Activated CD8-positive, alpha-beta memory T cell treated with anti-CD3 and anti-CD28 coated beads, Interleukin-2, amount 50 U/mL, for 24 hours (primary cell): Measurements from ENCODE around the gene TRIM40.

Experiments used
- DNase-seq: peaks from one replicate; pipeline ENCODE4 v3.0.0-alpha.2; 2020; ENCODE audit errors: extremely low read depth

TRIM40 gene, protein sequence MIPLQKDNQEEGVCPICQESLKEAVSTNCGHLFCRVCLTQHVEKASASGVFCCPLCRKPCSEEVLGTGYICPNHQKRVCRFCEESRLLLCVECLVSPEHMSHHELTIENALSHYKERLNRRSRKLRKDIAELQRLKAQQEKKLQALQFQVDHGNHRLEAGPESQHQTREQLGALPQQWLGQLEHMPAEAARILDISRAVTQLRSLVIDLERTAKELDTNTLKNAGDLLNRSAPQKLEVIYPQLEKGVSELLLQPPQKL

DNA sequence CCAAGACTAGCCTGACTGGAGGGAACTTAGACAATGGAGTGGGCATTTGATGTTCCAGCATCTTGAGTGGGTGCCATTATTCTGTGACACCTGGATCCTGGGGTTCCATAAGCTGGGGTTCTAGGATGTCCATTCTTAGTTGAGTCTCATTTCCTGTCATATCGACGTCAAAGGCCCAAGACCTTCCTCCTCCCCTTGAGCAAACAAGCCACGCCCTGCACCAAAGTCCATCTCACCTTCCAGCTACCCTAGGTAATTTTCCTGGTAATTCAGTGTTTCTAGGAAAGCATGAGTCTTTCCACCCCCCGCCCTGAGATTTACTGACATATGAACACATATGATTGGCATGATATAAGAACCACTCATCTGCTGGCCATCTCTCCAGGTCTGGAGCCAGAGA lies at the start of gene TRIM40:
TRIM40 (plus strand) TSS at position 384 of the 400 bp plus-strand sequence. CDS start 897 bp downstream, outside the sequence.
- DNase-seq: no peak

DNA sequence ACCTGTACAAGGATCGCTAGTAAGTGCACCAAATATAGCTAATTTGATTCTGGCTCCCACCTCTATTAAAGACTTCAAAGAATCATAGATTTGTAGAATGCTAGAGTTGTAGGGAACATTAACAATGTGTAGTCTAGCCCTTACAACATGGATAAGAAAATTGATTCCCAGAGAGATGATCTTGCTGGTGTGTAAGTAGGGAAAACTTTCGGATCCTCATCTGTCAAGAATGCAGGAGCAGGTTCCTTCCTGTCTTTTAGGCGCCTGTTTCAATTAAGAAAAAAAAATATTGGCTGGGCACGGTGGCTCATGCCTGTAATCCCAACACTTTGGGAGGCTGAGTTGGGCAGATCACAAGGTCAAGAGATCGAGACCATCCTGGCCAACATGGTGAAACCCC lies 48.1 kb upstream of the TRIM40 start:
- DNase-seq: no peak

DNA sequence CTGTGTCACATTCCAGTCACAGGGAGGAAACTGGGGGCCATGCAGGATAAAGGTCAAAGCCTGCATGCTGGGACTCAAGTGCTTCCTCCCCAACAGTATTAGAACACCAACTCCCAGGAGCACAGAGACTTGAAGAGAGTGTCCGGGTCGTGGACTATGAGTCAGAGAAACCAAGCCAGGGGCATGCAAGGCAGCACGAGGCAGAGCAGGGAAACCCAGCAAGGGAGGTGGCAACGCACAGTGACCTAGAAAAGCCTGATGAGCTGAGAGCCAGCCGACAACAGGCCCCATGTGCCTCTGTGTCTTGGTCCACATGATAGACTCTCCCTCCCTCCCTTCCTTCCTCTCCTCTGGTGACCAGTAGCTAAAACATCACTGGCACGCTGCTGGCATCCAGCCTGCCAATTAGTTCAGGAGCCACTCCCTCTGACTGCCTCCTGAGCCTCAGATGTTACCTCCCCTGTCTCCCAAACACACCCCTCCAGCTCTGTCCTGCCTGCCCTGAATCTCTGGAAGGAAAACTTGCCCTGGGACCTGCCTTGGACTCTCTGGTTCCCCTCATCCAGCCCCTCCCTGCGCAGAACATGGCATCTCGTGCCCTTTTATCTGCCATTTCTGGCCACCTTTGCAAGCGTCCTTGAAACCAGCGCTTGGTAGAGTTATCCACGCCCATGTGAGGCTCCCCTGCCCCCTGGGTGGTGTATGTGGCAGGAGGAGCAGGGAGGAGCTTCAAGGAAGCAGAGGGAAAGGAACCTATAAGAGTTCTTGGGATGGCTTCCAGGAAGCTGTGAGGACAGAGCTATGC lies 44.2 kb upstream of the TRIM40 start:
- DNase-seq: no peak

DNA sequence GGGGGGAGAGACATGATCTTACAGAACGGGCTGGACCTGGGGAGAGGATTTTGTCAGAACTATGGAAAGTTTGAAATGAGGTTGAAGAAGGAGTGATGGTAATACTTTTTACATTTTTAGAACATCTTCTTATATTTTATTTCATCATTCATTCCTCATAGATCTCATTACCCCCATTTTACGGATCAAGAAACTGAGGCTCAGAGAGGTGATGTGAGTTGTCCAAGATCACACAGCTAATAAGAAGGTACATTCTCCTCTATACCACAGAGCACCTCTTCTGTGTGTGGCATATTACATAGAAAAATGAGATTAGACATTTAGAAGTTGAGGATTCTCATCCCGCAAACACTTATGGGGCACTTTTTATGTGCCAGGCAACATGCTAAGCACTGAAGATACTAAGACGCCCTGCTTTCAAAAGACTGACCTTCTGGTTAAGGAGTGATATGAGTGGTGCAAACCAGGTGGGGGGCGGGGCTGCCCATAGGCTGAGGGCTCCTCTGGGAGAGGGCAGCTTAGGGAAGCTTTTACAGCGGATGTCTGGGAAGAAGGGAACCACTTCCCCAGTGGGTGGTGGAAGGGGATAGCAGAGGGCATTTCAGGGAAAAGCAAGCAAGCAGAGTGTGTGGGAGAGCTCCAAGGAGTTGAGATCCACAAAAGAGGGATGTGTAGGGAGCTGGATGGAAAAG lies 42.9 kb upstream of the TRIM40 start:
- DNase-seq: no peak

DNA sequence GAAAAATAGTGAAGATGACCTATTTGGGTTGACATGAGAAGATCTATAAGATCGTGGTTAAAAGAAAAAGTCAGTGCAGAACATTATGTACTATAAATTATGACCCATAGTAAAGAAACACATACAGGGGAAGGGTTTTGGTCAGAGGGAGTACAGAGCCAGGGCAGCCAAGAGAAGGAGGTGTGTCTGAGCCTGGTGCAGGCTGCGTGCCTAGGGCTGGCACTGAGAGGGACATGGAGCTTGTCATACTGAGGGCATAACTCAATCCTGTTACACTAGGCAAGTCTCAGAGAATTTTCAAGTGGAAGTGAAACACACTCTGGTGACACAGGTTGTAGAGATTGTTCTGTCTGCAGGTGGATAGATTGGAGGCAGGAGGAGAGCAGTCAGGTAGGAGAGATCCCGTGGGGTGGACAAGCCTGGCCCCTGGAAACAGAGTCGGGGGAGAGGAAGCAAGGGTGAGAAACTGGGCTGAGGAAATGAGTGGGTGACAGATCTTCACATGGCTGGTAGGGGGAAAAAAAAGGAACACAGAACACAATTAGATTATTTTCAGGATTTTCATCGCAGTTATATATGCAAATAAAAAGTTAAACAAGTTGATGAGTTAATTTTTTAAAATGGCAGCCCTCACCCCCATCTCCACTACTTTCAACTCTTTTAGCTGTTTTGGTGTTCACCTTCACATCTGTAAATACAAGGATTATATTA lies 41.8 kb upstream of the TRIM40 start:
- DNase-seq: no peak

DNA sequence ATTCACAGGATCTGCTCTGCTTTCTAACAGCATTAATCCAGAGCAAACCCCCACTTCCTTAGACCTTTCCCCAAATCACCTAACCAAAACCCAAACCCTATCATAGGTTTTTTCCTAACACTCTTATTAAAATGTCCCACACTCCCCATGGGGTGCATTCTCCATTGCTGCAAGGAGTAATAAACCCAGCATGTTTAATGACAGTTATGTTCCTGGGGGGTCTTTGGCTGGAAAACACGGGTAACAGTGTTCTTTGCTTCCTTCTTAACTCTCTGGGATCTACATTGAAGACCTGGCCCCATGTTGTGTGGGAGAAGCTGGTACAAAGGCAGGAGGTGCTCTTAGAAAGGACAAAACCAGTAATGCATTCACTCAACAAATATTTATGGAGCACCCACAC lies 39.1 kb upstream of the TRIM40 start:
- DNase-seq: no peak

DNA sequence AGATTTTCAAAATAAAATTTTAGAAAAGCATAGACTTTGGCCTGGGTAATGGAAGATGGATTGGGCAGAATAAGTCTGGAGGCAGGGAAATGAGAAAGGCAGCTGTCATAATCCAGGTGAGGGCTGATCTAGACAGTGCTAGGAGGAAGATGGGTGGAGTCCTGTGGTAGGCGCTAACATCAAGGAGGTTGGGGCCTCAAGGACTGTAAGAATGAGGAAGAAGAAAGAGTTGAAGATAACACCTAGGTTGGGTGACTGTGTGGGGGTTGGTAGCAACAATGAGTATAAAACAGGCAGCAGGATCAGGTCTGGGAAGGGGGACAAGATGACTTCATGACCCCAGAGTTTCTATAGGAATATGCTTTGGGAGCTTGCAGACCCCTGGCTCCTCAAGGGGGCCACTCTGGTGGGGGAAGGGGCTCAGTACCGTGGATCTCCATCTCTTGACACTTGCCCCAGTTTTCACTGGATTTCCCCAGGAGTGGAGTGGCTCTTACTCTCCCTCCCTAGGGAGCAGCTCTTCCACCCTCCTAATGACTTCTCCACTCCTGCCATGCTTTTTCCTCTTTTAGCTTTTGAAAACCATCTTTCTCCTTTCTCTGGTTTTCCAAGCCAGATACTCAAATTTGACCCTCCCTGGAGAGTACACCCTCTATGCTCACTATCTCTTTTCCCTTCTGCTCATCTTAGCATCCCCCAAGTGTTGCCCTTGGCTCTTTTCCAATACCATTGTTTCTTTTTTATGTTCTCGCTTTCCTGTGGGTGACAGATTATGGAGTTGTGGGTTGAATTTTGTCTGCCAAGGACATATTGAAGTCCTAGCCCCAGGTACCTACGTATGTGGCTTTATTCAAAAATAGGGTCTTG lies 37.8 kb upstream of the TRIM40 start:
- DNase-seq: no peak

DNA sequence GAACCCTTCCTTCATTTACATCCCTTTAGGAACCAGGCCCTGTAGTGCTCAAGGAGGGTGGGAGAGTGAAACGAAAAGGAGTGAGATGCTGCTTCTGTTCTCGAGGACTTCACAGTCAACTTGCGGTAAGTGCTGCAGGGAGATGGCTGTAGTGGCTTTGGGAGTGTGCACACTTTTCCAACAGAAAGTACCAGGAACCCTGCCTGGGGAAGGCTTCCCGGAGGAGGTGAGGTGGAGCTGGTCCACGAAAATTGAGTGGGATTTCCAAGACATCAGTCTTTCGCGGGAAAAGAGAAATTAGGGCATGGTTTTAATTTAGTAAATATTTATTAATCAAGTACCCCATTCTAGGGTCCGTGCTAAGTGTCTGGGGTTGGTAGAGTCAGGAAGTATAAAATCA lies 35.8 kb upstream of the TRIM40 start:
- no peak for DNase-seq

DNA sequence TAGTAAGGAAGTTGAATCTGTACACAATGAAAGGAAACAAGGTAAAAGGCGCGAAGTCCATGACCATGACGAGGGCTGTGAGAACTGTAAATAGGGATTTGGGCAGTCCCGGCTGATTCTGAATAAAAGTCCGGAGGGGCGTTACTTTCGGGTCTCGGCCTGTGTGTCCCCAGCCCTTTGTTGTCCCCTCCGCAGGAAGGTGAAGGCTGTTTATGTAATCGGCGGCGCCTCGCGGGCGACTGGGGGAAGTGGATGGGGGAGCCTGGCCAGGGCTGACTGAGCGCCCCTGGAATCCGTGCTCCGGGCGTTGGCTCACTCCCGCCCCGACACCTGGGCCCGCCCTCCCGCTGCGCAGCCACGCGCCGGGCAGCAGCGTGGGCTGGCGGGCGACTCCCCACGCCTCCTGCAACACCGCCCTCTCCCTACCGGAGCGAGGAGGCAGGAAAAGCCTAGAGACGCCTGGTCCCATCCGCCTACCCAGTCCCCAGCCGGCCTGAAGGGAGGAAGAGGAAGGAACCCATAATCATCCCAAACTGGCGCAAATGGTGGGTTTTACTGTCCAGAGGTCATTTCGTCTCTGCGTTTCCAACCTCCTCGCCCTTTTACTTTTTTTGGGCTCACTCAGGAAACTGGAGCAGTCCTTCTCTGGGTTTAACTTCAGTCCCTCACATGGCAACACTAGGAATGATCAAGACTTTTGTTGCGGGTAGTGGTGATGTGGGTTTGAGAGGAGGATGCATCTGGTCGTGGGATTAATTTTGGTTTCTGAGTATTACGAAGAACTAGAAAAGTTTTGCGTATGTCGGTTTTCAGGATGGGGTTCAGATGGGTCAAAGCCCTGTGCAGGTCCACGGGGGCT lies 35.1 kb upstream of the TRIM40 start:
- DNase-seq: no peak

DNA sequence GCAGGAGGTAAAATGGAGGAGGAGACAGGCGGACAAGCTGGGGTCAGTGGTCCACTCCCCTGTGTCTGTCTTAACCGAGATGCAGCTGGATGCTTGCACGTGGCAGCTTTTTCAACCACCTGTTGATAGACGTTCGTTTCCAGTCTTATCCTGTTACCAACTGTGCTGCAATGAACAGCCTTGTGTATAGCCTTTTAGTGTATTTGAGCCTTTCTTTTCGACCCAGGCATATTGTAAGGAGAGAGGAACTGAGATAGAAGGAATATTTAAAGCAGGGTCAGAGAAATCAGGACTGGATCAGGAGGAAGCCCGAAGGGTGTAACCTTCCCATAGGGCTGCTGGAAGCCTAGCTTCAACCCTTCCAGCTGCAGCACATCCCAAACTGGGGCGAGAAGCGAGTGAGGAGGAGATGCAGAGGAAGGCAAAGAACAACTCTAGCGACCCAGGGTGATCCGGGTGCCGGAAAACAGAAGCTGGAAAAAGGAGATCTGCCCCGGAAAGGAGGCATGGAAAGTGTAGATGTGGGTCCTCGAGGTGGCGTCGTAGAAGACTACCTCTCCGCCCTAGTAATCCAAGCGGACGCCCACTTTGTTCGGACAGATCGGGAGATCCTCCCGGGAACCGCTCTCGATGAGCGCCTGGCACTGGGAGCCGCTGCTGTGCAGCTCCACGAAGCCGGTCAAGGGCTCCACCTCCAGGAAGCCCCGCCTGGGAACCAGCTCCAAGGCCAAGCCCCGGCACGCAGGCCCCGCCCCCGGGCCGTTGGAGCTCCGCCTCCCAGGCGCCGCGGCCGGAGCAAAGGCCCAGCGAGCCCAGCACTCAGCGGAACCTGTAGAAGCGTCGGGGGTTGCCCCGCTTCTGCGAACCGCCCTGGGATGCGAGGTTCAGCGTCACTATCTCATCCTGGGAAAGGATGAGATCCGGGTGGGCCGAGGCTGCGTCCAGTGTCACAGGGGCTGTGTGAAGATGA lies 34.2 kb upstream of the TRIM40 start:
- peak; percentile 25 for DNase-seq

DNA sequence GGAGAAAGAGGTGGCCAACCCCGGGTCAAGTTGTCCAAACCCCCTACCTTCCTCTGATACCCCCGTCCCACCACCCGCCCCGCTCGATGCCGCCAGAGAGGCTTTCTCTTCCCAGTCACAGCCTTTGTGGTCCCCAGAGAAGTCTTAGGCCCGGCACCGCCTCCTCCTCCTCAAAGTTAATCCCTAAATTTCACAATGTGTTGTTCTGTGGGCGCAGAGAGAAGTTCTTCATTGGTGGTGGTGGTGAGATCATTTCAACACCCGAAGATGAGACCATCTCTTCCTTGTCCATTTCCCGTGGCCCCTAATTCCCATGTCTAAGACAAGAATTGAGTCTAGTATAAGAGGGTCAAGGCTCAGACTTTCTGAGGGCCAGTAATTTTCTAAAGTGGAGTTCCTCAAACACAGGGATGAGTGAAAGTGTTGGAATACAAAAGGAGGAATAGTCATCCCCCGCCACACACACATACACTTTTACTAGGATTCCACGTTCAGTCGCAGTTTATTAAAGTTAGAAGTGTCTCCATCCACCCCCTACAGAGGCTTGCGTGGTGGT lies 33.4 kb upstream of the TRIM40 start:
- DNase-seq: no peak

DNA sequence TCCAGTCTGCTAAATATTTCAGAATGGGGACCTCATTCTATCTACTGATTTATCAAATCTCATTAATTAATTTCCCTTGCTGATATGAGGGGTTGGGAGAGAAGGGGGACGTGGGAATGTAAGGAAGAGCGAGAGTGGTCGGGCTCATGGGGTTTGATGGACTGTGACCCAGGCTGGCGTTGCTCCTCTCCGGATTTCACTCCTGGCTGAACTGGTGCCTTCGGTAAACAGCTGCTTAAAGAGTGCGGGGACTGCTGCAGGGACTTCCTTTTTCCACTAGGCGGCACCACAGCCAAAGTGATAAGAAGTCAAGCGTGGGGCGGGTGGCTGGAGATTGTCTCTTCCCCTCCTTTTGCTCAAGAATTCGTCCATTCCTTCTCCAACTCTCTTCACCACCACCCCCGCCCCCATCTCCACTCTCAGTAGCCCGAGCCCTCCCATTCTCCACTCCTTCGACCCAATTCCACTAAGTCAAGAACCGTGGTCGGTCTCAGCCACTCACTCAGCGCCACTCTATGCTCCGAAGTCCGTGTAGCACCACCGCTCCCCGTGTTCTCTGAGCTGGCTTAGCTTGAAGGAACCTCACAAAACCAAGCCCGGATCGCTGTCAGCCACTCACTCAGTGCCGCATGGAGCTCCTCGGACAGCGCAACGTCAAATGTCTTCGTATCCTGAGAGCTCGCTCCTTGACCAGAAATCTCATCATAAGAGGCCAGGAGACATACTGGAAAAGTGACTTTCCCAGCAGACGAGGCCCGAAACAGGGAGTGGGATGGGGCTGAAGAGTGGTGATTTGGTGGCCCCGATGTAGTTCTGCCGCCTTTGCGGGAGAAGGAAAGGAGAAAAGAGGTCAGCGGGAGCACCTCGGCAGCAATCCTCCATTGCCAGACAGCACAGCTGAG lies 32.7 kb upstream of the TRIM40 start:
- peak; percentile 49 for DNase-seq

DNA sequence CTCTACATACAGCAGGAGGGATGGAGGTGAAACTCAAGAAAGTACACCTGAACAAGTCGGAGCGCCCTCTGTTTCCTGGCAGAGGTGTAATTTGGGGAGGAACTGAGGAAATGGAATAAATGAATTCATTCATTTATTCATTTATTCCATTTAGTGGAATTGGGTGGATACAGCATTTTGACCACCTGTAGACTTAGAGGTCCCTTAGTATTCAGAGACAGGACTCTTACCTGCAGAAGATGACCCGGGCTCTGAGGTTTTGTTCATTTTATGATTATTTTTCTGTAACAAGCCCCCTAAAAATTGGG lies 32.1 kb upstream of the TRIM40 start:
- DNase-seq: no peak

DNA sequence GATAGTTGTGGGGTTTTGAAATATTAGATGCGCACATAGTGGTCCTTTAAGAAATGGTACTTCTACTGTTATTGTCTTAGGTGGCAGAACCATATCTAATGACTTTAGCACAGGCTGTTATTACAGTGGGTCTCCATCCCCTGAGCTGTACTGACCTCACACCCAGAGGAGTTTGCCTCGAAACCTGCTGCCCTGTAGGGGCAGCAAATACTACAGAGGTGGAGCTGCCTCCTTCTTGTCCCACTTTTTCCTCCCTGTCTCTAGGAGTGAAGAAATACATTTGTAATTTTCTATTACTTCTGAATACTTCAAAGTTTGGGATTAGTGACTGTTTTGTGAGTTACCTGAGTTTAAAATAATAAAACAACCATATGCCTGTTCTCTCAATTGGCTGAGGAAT lies 31.3 kb upstream of the TRIM40 start:
- DNase-seq: no peak

DNA sequence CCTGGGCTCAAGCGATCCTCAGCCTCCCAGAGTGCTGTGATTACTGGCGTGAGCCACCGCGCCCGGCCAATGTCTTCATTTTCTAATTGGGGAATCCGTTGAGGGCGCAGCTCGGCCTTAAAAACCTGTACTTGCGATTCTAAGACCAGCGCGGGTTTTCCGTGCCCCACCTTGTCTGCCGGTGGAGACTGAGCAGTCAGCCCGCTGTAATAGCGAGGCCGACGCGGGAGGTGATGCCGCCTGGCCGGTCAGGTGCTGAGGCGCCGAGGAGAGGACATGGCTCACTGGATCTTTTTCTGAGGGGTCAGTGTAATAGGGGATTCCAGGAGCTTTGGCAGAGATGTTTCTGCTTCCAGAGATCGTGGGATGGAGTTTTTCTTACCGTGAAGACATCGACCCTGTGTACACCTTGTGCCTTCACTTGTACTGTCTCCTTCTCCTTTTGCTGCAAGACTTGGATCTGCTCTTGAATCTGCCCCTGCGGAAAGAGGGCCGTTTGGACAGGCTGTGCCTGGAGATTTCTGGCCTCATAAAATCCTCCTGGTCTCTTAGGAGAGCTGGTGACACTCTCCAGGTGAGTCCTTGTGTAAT lies 24.6 kb upstream of the TRIM40 start:
- DNase-seq: no peak

DNA sequence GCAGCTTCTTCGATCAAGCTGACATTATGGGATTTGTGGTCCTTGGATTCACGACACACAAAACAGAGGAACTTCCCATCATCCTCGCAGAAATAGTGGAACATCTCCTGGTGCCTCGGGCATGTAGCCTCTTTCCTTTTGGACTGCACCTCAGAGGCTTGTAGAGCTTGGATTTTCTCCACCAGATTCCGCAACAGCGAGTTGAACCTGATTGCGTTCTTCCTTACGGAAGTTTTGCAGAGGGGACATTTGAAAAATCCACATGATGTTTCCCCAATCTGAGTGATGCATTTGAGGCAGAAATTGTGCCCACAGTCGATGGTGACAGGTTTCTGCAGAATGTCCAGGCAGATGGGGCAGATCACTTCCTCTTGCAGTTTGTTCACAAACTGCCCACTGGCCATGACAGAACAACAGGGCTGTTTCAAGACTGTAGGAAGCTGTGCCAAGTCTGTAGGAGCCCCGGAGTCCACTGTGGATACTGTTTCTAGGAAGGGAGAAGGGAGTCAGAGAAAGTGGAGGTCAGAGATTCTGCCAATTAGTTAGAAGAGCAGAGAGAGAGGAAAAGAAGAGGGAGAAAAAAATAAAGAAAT lies 23.4 kb upstream of the TRIM40 start:
- no peak for DNase-seq
